Measurements from ENCODE around the gene TGM1.

DNA sequence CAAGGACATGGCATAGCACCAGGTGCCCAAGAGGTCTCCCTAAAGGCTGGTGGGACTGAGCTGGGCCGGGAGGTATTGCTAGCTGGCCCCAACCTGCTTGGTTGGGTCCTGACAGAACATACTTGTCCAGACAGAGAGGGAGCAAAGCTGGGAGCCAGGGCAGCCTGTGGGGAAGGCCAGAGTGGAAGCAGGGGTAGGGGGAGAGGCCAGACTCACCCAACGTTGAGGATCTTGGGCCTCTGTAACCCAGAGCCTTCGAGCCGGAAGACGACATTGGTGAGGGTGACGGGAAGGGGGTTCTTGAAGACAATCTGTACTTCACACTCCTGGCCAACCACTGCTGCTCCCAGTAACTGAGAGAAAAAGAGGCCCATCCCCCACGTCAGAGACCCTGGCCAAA, 9.0 kb downstream of the TGM1 start:
- TF ChIP-seq JUND (IDR thresholded peaks at IDR 0.05): no peak
- TF ChIP-seq SP1 (IDR thresholded peaks at IDR 0.05): no peak
- TF ChIP-seq YY1 (IDR thresholded peaks at IDR 0.05): no peak
- TF ChIP-seq, protein P1, sequence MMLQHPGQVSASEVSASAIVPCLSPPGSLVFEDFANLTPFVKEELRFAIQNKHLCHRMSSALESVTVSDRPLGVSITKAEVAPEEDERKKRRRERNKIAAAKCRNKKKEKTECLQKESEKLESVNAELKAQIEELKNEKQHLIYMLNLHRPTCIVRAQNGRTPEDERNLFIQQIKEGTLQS (IDR thresholded peaks at IDR 0.05): no peak
- TF ChIP-seq, protein P2, sequence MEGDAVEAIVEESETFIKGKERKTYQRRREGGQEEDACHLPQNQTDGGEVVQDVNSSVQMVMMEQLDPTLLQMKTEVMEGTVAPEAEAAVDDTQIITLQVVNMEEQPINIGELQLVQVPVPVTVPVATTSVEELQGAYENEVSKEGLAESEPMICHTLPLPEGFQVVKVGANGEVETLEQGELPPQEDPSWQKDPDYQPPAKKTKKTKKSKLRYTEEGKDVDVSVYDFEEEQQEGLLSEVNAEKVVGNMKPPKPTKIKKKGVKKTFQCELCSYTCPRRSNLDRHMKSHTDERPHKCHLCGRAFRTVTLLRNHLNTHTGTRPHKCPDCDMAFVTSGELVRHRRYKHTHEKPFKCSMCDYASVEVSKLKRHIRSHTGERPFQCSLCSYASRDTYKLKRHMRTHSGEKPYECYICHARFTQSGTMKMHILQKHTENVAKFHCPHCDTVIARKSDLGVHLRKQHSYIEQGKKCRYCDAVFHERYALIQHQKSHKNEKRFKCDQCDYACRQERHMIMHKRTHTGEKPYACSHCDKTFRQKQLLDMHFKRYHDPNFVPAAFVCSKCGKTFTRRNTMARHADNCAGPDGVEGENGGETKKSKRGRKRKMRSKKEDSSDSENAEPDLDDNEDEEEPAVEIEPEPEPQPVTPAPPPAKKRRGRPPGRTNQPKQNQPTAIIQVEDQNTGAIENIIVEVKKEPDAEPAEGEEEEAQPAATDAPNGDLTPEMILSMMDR (IDR thresholded peaks at IDR 0.05; ENCODE audit: low read depth, low read length, missing input control): no peak
- TF ChIP-seq TAF1 (conservative IDR thresholded peaks at IDR 0.05): no peak

Measured in liver (tissue), 3 donors.